ENCODE data around the gene CTR9. TPM values are rescaled to one million over a fixed set of nuclear protein-coding genes. Genes with fewer than 3 reads are reported as not detected.

Gene CTR9
- polyA plus RNA-seq, 1 of the 3 experiments (the other 2 are of a cell fraction), result 10.1 TPM

DNA sequence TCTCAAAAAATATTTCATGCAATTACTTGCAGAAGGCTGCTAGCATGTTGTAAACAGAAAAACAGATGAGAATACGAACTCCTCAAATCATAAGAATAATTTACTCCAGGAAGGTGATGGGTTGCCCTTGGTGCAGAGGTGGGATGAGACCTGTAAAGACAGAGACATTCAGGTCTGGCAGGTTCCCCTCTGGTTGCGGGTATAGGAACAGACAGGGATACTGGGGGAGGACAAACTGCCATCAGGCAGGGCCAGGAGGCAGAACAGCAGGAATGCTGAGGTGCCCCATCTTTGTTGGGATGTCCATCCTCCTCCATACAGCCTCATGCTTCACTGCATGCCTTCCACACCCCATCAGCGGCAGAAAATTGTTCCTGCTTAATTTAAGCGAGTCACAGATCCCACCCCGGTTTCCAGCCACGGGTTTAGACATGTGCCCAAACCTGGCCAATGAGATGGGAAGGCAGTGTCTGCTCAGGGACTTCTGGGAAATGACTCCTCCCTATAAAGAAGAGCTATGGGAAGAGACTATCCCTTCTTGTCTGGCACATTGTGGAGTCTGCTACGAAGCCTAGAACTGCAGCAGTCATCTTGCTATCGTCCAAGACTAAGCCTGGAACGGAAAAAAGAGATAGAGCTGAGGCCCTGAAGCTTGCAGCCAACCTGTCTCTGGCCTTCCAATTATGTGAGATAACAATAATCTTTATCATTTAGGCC lies 34.3 kb upstream of the CTR9 start (continued):
- TF ChIP-seq, protein P1, sequence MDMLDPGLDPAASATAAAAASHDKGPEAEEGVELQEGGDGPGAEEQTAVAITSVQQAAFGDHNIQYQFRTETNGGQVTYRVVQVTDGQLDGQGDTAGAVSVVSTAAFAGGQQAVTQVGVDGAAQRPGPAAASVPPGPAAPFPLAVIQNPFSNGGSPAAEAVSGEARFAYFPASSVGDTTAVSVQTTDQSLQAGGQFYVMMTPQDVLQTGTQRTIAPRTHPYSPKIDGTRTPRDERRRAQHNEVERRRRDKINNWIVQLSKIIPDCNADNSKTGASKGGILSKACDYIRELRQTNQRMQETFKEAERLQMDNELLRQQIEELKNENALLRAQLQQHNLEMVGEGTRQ (IDR thresholded peaks at IDR 0.05; ENCODE audit: borderline replicate concordance, low read depth, low read length), result no peak
- TF ChIP-seq SIN3A (IDR thresholded peaks at IDR 0.05; ENCODE audit: borderline replicate concordance, low read depth, low read length) (no peak), ELF1 (IDR thresholded peaks at IDR 0.05) (no peak)
- TF ChIP-seq, protein P2, sequence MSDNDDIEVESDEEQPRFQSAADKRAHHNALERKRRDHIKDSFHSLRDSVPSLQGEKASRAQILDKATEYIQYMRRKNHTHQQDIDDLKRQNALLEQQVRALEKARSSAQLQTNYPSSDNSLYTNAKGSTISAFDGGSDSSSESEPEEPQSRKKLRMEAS (IDR thresholded peaks at IDR 0.05; ENCODE audit: low read depth), result no peak

DNA sequence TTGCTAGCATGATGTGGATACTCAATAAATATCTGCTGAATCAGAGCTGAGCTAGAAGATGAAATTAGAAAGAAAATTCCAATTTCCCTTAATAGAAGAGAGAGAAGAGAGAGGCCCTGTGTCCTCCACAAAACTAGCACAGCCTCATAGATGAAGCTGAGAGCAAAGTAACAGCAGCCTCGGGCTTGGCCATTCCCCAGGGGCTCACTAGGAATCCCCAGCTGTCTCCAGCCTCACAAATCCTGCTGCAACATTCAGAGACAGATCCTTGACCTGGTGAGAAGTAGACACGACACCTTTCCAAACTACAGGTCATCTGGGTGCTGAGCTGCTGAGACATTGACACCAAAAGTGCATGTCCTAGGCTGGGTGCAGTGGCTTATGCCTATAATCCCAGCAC lies 31.4 kb upstream of the CTR9 start:
- no peak overlapping the region for H2AFZ ChIP-seq (ENCODE audit: low read depth)
- H3K9ac ChIP-seq, result no peak overlapping the region
- H3K4me1 ChIP-seq (ENCODE audit: control insufficient read depth in 1 of 2, insufficient read depth in 2 of 2, low read depth in 1 of 2, low read length in 1 of 2), result peaks cover 0 to 9% of the 10 kb centered on the region in 2 experiments; a peak in 1 of 4 replicates
- no peak overlapping the region for H3K27ac ChIP-seq (ENCODE audit: low read depth in 2 of 2, low read length in 1 of 2)
- no peak for DNase-seq
- TF ChIP-seq, protein P3, sequence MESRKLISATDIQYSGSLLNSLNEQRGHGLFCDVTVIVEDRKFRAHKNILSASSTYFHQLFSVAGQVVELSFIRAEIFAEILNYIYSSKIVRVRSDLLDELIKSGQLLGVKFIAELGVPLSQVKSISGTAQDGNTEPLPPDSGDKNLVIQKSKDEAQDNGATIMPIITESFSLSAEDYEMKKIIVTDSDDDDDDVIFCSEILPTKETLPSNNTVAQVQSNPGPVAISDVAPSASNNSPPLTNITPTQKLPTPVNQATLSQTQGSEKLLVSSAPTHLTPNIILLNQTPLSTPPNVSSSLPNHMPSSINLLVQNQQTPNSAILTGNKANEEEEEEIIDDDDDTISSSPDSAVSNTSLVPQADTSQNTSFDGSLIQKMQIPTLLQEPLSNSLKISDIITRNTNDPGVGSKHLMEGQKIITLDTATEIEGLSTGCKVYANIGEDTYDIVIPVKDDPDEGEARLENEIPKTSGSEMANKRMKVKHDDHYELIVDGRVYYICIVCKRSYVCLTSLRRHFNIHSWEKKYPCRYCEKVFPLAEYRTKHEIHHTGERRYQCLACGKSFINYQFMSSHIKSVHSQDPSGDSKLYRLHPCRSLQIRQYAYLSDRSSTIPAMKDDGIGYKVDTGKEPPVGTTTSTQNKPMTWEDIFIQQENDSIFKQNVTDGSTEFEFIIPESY (IDR thresholded peaks at IDR 0.05; ENCODE audit: borderline replicate concordance, low read depth), result no peak
- TF ChIP-seq, protein P4, sequence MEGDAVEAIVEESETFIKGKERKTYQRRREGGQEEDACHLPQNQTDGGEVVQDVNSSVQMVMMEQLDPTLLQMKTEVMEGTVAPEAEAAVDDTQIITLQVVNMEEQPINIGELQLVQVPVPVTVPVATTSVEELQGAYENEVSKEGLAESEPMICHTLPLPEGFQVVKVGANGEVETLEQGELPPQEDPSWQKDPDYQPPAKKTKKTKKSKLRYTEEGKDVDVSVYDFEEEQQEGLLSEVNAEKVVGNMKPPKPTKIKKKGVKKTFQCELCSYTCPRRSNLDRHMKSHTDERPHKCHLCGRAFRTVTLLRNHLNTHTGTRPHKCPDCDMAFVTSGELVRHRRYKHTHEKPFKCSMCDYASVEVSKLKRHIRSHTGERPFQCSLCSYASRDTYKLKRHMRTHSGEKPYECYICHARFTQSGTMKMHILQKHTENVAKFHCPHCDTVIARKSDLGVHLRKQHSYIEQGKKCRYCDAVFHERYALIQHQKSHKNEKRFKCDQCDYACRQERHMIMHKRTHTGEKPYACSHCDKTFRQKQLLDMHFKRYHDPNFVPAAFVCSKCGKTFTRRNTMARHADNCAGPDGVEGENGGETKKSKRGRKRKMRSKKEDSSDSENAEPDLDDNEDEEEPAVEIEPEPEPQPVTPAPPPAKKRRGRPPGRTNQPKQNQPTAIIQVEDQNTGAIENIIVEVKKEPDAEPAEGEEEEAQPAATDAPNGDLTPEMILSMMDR (IDR thresholded peaks at IDR 0.05), result no peak
- no peak for TF ChIP-seq MXI1 (IDR thresholded peaks at IDR 0.05; ENCODE audit: low read depth, low read length)
- TF ChIP-seq NRF1 (IDR thresholded peaks at IDR 0.05; ENCODE audit: low read depth, low read length), result no peak
- TF ChIP-seq, protein P5, sequence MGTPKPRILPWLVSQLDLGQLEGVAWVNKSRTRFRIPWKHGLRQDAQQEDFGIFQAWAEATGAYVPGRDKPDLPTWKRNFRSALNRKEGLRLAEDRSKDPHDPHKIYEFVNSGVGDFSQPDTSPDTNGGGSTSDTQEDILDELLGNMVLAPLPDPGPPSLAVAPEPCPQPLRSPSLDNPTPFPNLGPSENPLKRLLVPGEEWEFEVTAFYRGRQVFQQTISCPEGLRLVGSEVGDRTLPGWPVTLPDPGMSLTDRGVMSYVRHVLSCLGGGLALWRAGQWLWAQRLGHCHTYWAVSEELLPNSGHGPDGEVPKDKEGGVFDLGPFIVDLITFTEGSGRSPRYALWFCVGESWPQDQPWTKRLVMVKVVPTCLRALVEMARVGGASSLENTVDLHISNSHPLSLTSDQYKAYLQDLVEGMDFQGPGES (IDR thresholded peaks at IDR 0.05; ENCODE audit: low read depth, low read length), result no peak
- H3K4me2 ChIP-seq, result no peak overlapping the region
- no peak overlapping the region for H3K4me3 ChIP-seq (ENCODE audit: low read depth in 2 of 2, low read length in 1 of 2)
- no peaks in the 10 kb centered on the region for H3K27me3 ChIP-seq (ENCODE audit: insufficient read depth)
- no peaks in the 10 kb centered on the region for H3K36me3 ChIP-seq (replicated peaks in 1 of 2; ENCODE audit: control insufficient read depth in 1 of 2, insufficient read depth in 2 of 2, low read length in 1 of 2)
- CTCF ChIA-PET, result interaction anchor here (1.6 kb wide), 1 partner anchor 66 kb away, joined by 4 read pairs; no protein-coding TSS in a partner anchor
- POLR2A ChIA-PET, result no interaction called here
- no peaks in the 10 kb centered on the region for H4K20me1 ChIP-seq (ENCODE audit: insufficient read depth)
- H3K79me2 ChIP-seq (ENCODE audit: insufficient read depth), result no peaks in the 10 kb centered on the region
- H3K9me2 ChIP-seq, result no peaks in the 10 kb centered on the region
- WGBS (ENCODE audit: low lambda C conversion rate), result 14% methylated on average over 1 of the region's 2 CpGs
- H3K9me3 ChIP-seq, result no peaks in the 10 kb centered on the region
- no peaks in the 10 kb centered on the region for H3F3A ChIP-seq (replicated peaks; ENCODE audit: insufficient read depth)

Measured in SK-N-SH (cell line).